Hindlimb muscle (tissue), 1 donor: ENCODE measurements around the gene CHD2. TPM values are rescaled to one million over a fixed set of nuclear protein-coding genes. Genes with fewer than 3 reads are reported as not detected.

ENCODE experiments used
- DNase-seq: peaks from one replicate; pipeline ENCODE4 v3.0.0-alpha.2; 2013
- polyA plus RNA-seq: library from polyadenylated mRNA; unstranded; fragments of 120-200 nt; gene quantifications from one replicate; pipeline ENCODE4 v1.2.1, GENCODE V29; 2013; ENCODE audit not compliant: insufficient read length

CHD2 gene
- polyA plus RNA-seq, 1 donor, result 57.9 TPM

DNA sequence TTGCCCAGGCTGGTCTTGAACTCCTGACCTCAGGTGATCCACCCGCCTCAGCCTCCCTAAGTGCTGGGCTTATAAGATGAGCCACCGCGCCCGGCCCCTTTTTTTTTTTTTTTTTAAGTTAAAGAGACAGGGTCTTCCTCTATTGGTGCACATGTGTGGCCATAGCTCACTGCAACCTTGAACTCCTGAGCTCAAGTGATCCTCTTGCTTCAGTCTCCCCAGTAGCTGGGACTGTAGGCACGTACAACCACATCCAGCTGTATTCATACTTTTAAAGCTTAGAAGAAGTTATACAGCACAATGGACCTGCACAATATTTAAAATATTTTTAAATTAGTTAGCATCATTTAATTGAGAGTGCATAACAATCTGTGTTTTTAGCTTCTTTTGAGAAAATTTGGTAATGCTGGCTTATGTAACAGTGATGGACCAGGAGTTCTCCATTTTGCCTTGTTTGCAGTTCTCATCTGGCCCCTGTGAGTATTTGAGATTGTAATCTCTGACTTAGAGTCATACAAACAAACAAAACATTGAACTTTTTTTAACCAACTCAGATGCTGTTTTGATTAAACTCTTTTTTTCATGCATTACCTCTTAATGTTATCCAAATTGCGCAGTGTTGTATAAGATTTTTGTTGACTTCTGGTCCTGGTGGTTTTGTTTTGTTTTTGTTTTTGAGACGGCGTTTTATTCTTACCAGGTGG lies 33.0 kb downstream of the CHD2 start:
- no peak for DNase-seq

DNA sequence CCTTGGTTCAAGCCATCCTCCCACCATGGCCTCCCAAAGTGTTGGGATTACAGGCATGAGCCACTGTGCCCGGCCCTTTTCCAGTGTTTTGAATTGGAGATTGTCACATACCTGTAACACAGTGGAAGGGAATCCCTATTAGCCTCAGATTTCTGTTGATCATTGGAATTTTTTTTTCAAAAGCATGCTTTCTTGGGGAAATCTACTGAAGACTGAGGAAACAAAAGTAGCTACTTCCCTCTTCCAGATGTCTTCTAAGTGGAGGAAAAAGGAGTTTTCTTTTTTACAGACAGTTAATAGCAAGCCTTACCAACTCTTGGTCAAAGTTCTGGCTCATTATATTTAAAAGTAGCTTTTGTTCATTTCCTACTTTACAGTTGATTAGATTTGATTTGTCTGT lies 33.7 kb downstream of the CHD2 start:
- no peak for DNase-seq

DNA sequence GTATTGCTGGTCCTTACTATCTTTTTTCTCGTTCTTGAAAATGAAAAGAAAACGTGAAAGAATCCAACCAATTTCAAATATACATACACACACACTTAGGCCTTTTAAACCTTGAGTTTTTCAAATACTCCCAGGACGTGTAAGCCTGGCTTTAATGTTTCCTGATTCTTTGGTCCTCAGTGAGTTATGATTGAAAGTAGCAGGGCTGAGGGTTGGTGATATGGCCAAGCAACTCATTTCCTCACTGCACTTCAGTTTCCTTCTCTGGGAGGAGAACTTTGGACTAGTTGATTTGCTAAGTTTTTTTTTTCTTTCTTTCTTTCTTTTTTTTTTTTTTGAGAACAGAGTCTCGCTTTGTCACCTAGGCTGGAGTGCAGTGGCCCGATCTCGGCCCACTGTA lies 34.6 kb downstream of the CHD2 start:
- DNase-seq, result no peak

DNA sequence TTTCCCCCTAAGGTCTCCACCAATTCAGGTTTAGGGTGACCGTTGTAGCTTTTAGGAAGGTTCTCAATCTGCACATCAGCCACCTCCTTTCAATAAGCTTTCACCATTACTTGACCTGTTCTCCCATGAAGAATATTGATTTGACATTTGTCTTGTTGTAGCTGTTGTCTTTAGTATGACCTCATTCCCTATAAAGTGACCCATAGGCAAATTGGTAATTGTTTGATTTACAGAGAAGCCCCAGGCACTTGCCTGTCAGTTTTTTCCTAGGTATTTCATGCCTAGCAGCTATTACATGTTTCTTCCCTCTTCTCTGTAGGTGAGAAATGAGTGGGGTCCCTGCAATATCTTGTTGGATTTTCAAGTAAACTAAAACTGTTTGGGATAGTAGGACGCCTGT lies 36.0 kb downstream of the CHD2 start:
- no peak for DNase-seq

DNA sequence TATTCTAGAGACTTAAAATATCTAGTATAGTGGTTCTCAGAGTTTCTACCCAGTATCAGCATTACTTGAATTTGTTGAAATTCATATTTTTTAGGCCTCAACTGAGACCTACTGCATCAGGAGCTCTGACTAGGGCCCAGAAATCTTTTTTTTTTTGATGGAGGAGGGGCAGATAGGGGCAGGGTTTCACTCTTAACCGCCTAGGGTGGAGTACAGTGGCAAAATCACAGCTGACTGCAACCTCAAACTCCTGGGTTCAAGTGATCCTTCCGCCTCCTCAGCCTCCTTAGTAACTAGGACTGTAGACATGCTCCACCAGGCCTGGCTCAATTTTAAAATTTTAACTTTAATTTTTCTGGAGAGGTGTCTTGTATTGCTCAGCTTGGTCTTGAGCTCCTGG lies 36.6 kb downstream of the CHD2 start:
- no peak for DNase-seq

DNA sequence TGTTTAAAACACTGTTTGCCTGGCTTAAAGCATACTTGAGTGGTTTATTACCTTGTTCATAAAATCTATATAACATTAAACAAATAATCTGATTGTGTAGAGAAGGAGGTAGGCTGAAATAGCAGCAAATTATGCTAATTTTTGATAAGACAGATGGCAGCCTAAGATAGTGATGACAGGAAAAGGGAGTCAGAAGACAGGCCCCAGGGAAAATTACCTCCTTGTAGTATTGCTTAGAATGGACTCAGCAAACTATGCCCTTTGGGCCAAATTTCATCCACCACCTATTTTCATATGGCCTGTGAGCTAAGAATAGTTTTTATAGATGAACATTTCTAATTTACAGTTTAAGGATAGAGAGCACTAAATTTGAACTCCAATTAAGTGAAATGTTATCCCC lies 37.8 kb downstream of the CHD2 start:
- DNase-seq, result no peak

DNA sequence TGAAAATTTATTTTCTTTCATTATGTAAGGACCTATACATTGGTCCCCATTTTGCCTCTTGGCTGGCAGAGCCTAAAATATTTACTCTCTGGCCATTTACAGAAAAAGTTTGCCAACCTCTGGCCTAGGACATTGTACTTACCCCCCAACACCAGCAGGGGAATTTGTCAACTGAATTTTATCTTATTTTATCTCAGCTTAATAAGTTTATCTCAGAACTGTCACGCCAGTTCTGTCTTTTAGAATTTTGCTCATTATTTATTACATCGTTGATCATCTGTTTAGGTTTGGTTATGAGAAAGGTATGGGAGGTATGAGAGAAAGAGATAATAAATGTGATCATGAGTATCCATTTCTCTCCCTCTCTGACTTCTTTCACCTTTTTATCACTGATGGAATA lies 38.3 kb downstream of the CHD2 start:
- no peak for DNase-seq

DNA sequence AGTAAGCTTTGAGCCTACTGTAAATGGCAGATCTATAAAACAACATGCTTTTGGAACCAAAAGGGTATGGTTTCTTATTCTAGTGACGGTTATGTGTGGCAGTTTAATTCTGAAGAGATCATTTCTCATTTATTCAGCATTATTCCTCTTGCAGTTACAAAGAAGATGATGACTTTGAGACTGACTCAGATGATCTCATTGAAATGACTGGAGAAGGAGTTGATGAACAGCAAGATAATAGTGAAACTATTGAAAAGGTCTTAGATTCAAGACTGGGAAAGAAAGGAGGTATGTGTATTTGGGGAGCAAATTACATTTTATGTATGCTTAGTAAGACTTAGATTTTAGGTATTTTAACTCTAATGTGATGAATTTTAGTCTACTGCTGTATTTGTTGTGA lies 41.5 kb downstream of the CHD2 start:
- DNase-seq, result no peak

DNA sequence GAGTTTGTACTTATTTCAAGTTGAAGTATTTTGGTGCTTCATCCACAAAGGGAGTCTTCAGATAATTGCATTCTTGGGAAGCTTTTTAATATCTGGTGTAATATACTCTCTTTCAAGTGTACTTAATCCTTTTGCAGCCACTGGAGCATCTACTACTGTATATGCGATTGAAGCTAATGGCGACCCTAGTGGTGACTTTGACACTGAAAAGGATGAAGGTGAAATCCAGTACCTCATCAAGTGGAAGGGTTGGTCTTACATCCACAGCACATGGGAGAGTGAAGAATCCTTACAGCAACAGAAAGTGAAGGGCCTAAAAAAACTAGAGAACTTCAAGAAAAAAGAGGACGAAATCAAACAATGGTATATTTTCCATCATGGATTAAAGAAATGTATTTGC lies 42.6 kb downstream of the CHD2 start:
- no peak for DNase-seq

DNA sequence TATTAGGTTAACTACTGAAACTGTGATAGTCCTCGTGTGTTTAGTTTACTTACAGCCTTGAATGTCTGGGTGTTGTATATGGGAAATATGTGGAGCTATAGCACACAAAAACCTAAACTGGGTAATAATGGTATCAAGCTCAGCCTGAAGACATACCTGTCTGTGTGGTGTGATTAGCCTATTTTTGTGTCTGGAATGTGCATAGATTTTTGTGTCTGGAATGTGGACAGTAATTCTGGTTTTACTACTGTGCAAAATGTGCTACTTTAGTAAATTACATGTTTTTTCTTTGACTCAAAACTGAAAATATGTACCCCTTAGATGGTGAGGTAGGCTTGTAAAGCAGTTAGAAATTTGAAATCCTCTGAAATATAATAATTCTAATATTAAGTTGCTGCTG lies 43.5 kb downstream of the CHD2 start:
- no peak for DNase-seq

DNA sequence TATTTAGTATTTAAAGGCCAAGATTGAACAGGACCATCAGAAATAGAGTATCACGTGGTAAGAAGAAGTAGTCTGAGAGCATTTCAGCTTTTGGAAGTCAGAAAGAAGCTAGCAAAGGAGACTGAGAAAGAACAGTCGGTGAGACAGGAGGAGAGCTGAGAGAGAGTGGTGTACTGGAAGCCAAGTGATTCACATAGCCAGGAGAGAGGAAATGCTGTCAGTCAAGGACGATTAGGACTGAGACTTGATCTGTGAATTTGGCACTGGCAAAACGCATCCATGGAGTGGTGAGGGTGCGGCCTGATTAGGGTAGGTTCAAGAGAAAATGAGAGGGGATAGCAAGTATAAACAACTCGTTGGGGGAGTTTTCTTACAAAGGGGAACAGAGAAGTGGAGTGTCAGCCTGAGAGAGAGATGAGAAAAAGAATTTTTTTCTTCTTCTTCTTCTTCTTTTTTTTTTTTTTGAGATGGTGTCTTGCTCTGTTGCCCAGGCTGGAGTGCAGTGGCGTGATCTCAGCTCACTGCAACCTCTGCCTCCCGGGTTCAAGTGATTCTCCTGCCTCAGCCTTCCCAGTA lies 44.9 kb downstream of the CHD2 start:
- no peak for DNase-seq

DNA sequence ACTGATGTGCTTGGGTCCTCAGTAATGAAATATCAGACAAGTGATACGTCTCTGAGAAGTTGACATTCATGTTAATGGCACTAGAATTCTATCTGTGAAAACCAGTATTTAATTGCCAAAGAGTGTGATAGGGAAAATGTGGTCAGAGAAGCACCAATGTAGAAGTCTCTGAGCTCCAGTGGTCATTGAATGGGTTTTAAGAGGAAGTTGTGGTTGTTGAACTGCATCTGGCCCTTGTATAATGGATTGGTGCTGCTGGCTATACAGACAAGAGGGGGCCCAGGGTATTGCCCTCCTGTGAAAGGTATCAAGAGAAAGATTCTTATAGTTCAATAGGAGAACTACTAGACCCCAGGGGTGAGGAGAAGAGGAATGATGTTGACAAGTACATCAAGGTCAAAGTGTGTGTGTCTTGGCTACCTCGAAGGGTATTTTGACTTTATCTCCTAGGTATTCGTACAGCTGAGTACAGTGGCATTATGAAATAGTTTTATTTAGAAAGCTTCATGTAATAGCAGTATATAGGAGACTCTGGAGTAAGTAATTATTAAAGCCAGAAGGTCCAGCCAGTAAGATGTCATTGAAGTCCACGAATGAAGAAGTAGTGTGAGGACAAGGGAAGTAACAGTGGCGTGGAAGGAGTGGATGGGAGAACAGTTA lies 47.1 kb downstream of the CHD2 start:
- no peak for DNase-seq

DNA sequence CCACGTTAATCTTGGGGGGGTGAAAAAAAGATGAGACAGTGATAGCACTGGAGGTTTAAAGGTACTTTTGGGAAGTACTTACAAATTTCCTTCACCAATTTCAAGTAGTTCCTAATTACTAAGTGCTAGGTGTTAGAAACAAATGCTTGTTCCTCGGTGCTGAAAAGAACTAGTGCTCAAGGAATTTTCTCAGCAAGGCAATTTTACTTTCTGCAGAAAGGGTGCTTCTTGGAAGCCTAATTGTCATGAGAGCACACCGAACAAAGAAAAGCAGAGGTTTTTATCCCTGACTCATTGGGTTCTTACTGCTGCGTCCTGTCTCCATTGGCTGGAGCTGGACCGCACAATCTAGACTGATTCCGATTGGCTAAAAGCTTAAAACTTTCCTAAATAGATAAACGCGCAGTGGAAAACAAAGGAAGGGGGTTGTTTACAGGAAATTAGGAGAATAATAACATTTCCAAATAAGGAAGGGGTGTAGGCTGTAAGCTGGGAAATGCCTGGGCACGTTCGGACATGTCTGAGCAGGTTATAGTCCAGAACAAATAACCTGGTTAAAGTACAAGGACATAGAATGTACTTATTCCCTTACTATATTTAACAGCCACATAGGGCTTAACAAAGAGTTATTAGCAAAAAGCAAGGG lies 49.6 kb downstream of the CHD2 start:
- no peak for DNase-seq

DNA sequence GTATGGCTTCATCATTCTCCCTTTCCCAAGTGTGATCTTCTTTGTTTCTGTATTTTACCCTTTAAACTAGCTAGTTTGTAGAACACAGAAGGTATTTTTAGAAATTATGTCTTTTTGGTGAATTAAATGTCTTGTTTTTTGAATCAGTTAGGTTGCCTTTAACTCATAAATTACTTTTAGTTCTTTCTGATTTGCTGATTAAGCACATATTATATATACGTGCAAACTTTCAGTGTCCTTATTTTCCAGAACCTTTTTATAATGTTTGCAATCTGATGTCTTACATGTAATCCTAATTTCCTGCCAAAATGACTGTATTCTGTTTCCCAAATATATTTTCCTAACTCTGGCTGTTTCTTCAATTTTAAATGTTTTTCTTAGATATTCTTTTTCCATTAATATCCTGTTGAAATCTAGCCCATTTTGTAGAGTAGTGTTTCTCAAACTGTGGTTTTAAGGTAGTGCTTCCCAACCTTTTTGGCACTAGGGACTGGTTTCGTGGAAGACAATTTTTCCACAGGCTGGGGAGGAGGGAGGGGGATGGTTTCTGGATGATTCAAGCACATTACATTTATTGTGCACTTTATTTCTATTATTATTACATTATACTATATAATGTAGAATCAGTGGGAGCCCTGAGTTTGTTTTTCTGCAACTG lies 51.8 kb downstream of the CHD2 start:
- DNase-seq, result peak; percentile 72

DNA sequence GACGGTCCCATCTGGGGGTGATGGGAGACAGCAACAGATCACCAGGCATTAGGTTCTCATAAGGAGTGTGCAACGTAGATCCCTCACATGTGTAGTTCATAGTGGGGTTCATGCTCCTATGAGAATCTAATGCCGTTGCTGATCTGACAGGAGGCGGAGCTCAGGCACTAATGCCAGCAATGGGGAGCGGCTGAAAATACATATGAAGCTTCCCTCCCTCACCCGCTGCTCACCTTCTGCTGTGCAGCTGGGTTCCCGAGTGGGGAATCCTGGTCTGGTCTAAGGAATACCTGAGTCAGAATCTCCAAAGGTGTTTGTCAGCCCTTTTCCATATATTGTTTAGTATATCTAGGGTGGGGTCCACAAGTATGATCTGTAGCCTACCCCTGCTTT lies 52.3 kb downstream of the CHD2 start:
- no peak for DNase-seq

DNA sequence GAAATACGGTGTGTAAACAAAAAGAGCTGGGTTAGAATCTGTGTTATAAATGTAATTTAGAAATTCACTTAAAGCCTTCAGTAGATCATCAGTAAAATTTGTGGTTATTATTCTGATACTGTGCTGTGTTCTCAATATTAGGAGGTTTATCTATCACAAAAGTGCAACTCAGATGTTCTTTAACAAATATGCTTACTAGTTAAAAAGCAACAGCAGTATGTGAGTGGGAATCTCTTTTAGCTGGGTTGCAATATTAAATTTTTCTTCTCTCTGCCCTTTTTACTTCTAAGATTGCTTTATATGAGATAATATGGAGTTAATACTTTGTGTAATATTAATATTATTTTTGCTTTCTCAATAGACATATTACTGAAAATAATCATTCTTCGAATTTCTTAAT lies 53.4 kb downstream of the CHD2 start:
- no peak for DNase-seq

DNA sequence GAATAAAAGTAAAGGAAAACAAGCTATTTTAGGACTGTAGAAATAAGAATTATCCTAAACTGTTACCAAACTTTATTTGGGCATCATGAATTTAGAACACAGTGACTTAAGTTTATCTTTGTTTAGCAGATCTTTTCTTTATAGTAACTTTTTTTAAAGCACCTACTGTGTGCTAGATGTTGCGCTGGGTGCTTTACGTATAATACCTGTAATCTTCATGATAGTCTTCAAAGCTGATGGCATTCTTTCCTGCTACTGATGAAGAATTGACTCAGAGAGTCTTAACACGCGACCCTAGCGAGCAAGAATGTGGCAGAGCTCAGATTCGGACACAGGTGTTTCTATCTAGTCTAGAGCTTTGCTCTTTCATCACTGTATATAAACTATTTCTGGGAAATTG lies 53.9 kb downstream of the CHD2 start:
- DNase-seq, result no peak

DNA sequence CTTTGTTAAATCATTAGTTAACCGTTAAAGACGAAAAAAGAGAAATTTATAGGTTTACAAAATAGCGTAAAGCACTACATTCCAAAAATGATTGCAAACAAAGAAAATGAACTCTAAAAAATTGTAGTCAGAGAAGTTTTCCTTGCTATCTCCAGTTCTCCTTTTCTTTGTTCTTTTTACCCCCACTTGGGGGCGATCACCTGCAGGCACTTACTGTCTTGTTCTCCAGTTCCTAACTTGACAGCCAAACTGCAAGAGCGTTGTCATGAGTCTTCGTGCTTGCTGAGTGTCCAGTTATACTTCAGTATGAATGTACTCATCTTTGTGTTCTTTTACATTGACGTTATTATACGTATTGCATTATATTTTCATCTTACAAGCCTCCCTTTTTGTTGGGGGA lies 54.5 kb downstream of the CHD2 start:
- no peak for DNase-seq

DNA sequence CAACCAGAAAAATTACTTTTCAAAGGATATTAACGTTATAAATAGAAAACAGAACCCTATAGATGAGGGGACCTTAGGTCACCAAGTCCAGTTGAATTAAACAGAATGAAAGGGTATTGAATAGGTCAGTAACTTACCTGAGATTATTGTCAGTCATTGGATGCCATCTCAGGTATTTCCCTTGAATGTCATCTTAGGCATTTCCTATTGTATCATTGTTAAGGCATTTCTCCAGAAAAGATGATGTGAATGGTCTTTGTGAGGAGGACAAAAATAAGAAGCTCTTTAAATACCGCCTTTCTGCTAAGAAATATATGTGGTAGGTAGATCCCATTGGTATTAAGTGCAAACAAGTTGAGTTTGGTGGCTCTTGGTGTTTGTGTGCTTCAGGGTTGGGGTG lies 55.6 kb downstream of the CHD2 start:
- no peak for DNase-seq

DNA sequence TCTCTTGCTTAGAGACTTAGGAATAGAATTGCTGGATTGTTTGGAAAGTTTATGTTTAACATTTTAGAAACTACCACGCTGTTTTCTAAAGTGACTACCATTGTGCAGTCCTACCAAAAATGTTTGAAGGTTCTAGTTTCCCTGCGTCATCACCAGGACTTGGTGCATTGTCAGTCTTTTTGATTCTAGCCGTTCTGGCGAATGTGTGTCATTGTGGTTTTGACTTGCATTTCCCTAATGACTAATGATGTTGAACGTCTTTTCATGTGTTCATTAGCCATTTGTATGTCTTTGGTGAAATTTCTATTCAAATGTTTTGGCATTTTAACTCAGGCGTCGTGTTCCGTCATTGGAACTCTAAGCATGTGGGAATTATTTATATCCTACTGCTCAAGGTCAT lies 58.0 kb downstream of the CHD2 start:
- no peak for DNase-seq

DNA sequence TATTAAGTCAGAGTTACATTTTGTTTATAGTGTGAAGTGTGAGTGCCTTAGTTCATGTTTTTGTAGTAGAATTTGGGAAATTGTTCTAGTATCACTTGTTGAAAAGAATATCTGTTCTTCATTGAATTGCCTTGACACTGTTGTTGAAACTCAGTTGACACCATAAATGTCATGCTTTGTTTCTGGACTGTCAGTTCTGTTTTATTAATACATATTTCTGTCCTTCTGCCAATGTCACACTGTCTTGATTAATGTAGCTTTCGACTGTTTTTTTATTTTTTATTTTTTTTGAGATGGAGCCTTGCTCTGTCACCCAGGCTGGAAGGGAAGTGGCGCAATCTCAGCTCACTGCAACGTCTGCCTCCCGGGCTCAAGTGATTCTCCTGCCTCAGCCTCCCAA lies 59.1 kb downstream of the CHD2 start:
- no peak for DNase-seq

DNA sequence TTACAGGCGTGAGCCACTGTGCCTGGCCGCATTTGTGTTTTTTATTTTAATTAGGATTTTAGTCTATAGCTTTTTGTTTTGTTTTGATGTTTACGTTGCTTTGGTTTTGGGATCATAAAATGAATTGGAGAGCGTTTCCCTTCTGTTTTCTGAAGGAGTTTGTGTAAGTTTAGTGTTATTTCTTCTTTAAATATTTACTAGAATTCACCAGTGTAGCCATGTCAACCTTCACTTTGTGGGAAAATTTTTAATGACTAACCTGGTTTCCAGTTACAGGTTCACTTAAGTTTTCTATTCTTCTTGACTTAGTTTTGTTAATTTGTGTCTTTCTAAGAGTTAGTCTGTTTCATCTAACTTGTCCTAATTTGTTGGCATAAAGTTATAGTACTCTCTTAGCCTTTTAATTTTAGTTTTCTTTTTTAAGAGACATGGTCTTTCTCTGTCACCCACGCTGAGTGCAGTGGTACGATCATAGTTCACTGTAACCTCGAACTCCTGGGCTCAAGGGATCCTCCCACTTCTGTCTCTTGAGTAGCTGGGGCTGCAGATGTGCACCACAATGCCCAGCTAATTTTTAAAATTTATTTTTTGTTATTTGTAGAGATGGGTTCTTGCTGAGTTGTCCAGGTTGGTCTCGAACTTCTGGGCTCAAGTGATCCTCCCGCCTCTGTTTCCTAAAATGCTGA lies 61.0 kb downstream of the CHD2 start:
- no peak for DNase-seq

DNA sequence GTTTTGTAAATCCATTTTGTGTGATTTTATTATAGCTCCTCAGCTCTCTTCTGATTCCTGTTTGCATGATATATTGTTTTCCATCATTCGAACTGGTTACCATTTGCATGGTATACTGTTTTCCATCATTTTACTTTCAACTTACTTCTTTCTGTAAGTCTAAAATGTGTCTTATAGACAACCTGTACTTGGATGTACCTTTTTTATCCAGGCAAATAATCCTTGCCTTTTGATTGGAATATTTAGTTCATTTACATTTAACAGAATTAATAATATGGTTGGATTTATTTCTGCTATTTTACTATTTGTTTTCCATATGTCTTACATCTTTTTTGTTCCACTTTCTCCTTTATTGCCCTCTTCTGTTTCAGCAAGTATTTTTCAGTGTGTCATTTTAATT lies 62.8 kb downstream of the CHD2 start:
- no peak for DNase-seq
